NB4 (cell line): ENCODE results near the gene SMPX.

Source experiments
- DNase-seq: peaks from one replicate; pipeline ENCODE4 v3.0.0; 2010; ENCODE audit warnings: low read depth
- H3K4me3 ChIP-seq: one replicate; pipeline ENCODE4 v1.5.1; 2011; ENCODE audit warnings: mild to moderate bottlenecking, low read depth, low read length, moderate library complexity
- MAX ChIP-seq: IDR thresholded peaks from 2 replicates; pipeline ENCODE4 v1.6.1; 2011; ENCODE audit warnings: low read depth, low read length
- MYC ChIP-seq: IDR thresholded peaks from 2 replicates; pipeline ENCODE4 v1.6.1; 2011; ENCODE audit warnings: low read depth, low read length
- POLR2A ChIP-seq: IDR thresholded peaks from 2 replicates; pipeline ENCODE4 v1.6.1; 2011; ENCODE audit warnings: mild to moderate bottlenecking; ENCODE audit not compliant: insufficient read length; ENCODE audit errors: extremely low read depth
- TF ChIP-seq, protein P1 (sequence below): IDR thresholded peaks from one replicate; pipeline ENCODE4 v1.5.1; 2012; ENCODE audit warnings: low read depth, low read length

Gene SMPX

DNA sequence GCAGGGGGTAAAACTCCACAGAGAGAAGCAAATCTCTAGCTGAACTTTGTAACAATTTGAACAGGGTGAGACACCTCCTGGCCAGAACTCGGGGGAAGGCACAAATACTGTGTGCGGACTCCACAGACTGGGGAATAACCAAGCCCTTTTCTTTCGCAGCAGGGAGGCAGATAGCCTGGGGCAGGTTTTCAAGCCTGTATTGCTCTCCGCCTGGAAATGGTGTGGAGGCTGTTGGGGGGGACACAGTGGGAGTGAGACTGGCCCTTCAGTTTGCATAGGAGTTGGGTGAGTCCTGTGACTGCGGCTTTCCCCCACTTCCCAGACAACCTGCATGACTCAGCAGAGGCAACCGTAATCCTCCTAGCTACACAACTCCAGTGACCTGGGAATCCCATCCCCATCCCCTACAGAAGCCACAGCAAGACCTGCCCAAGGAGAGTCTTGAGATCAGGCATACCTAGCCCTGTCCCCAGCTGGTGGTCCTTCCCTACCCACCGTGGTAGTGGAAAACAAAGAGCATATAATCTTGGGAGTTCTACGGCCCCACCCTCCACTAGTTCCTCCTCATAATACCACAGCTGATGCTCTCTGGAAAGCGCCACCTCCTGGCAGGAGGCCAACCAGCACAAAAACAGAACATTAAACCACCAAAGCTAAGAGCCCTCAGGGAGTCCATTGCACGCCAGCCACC, 12.9 kb upstream of the SMPX start:
- no peak for DNase-seq
- TF ChIP-seq MAX (no peak), POLR2A (no peak), MYC (no peak)
- TF ChIP-seq, protein P1, sequence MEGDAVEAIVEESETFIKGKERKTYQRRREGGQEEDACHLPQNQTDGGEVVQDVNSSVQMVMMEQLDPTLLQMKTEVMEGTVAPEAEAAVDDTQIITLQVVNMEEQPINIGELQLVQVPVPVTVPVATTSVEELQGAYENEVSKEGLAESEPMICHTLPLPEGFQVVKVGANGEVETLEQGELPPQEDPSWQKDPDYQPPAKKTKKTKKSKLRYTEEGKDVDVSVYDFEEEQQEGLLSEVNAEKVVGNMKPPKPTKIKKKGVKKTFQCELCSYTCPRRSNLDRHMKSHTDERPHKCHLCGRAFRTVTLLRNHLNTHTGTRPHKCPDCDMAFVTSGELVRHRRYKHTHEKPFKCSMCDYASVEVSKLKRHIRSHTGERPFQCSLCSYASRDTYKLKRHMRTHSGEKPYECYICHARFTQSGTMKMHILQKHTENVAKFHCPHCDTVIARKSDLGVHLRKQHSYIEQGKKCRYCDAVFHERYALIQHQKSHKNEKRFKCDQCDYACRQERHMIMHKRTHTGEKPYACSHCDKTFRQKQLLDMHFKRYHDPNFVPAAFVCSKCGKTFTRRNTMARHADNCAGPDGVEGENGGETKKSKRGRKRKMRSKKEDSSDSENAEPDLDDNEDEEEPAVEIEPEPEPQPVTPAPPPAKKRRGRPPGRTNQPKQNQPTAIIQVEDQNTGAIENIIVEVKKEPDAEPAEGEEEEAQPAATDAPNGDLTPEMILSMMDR: peak; percentile 26
- H3K4me3 ChIP-seq: no peak overlapping the region

- no peak for DNase-seq
- TF ChIP-seq, protein P1: no peak
- TF ChIP-seq POLR2A (no peak), MAX (no peak), MYC (no peak)
- H3K4me3 ChIP-seq: no peak overlapping the region
Observed at GRCh38 chrX:21766101-21766500, 8.2 kb upstream of the SMPX start.

- TF ChIP-seq POLR2A (no peak), MYC (no peak), MAX (no peak)
- TF ChIP-seq, protein P1: no peak
- no peak for DNase-seq
Observed at GRCh38 chrX:21764008-21764407, 6.1 kb upstream of the SMPX start.

GRCh38 chrX:21758488-21758887, 572 bp upstream of the SMPX start:
- TF ChIP-seq MAX (no peak), MYC (no peak), POLR2A (no peak)
- TF ChIP-seq, protein P1: no peak
- no peak overlapping the region for H3K4me3 ChIP-seq
- no peak for DNase-seq

More at GRCh38 chrX:21764008-21764407, 6.1 kb upstream of the SMPX start:
- H3K4me3 ChIP-seq: no peak overlapping the region

- TF ChIP-seq, protein P1: no peak
- TF ChIP-seq MYC (no peak), MAX (no peak), POLR2A (no peak)
- H3K4me3 ChIP-seq: no peak overlapping the region
- DNase-seq: no peak
Observed at GRCh38 chrX:21756785-21757529, 959 bp downstream of the SMPX start.
